ENCODE results near the gene ANKRD13B. TPM values are rescaled to one million over a fixed set of nuclear protein-coding genes. Genes with fewer than 3 reads are reported as not detected.

Gene ANKRD13B
- total RNA-seq, 1 experiment from 2014 or later = 45.5 TPM

DNA sequence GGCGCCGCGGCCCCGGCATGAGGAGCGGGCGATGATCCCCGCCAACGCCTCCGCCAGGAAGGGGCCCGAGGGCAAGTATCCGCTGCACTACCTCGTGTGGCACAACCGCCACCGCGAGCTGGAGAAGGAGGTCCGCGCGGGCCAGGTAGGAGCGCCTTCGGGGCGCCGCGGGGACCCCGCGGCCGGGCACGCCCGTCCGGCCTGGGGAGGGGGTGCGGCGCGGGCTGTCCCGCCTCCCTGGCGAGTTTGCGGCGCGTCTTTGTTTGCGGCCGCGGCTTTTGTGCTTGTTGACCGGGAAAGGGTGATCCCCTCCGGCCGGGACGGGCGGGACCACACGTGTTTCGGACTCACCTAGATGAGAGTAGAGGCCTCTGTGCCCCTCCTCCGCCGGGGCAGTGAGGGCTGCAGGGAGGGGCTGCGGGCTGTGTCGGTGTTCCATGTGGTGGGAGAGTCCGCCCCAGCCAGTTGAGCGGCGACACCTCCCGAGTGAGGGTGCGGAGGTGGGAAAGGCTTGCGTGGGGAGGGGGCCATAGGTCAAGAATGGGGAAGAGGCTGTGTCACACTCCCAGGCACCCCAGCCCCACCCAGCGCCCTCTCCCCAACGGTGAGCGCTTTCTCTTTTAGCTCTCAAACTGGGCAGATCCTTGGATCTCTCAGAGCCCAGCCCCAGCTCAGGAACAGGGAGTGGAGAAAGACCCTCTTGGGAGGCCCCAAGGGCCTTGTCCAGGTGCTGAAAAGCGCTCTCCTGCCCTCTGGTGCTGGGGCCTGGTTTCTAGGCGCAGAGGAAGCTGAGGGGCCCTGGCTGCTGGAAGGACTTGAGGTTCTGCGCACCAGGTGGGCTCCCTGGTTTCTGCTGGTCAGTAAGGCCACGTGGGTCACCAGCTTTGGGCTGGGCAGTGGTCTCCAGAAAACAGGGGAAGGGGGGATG, 923 bp downstream of the ANKRD13B start (continued):
- TF ChIP-seq, protein P1, sequence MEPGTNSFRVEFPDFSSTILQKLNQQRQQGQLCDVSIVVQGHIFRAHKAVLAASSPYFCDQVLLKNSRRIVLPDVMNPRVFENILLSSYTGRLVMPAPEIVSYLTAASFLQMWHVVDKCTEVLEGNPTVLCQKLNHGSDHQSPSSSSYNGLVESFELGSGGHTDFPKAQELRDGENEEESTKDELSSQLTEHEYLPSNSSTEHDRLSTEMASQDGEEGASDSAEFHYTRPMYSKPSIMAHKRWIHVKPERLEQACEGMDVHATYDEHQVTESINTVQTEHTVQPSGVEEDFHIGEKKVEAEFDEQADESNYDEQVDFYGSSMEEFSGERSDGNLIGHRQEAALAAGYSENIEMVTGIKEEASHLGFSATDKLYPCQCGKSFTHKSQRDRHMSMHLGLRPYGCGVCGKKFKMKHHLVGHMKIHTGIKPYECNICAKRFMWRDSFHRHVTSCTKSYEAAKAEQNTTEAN (CRISPR knock-in tag; IDR thresholded peaks at IDR 0.05) = no peak
- peak; percentile 98 for TF ChIP-seq SMAD4 (CRISPR knock-in tag; IDR thresholded peaks at IDR 0.05)
- peak; percentile 70; the same call in 1 of the 2 replicates for TF ChIP-seq TP53 (CRISPR knock-in tag; IDR thresholded peaks at IDR 0.05)
- TF ChIP-seq OVOL2 (CRISPR knock-in tag; IDR thresholded peaks at IDR 0.05; ENCODE audit: borderline replicate concordance) = no peak
- TF ChIP-seq NR3C1 (CRISPR knock-in tag; conservative IDR thresholded peaks at IDR 0.05; ENCODE audit: low read depth) = no peak; the same call in 1 of the 2 replicates
- TF ChIP-seq, protein P2, sequence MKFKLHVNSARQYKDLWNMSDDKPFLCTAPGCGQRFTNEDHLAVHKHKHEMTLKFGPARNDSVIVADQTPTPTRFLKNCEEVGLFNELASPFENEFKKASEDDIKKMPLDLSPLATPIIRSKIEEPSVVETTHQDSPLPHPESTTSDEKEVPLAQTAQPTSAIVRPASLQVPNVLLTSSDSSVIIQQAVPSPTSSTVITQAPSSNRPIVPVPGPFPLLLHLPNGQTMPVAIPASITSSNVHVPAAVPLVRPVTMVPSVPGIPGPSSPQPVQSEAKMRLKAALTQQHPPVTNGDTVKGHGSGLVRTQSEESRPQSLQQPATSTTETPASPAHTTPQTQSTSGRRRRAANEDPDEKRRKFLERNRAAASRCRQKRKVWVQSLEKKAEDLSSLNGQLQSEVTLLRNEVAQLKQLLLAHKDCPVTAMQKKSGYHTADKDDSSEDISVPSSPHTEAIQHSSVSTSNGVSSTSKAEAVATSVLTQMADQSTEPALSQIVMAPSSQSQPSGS (CRISPR knock-in tag; IDR thresholded peaks at IDR 0.05; ENCODE audit: borderline replicate concordance, low read depth) = peak; percentile 70; the same call in 1 of the 2 replicates
- TF ChIP-seq, protein P3, sequence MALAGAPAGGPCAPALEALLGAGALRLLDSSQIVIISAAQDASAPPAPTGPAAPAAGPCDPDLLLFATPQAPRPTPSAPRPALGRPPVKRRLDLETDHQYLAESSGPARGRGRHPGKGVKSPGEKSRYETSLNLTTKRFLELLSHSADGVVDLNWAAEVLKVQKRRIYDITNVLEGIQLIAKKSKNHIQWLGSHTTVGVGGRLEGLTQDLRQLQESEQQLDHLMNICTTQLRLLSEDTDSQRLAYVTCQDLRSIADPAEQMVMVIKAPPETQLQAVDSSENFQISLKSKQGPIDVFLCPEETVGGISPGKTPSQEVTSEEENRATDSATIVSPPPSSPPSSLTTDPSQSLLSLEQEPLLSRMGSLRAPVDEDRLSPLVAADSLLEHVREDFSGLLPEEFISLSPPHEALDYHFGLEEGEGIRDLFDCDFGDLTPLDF (CRISPR knock-in tag; IDR thresholded peaks at IDR 0.05) = peak; percentile 84; the same call in 1 of the 2 replicates
- no peak for TF ChIP-seq FOXJ3 (CRISPR knock-in tag; IDR thresholded peaks at IDR 0.05; ENCODE audit: borderline replicate concordance)
- TF ChIP-seq ZNF396 (CRISPR knock-in tag; IDR thresholded peaks at IDR 0.05; ENCODE audit: borderline replicate concordance) = no peak
- no peak for TF ChIP-seq SOX15 (CRISPR knock-in tag; IDR thresholded peaks at IDR 0.05)
- TF ChIP-seq, protein P4, sequence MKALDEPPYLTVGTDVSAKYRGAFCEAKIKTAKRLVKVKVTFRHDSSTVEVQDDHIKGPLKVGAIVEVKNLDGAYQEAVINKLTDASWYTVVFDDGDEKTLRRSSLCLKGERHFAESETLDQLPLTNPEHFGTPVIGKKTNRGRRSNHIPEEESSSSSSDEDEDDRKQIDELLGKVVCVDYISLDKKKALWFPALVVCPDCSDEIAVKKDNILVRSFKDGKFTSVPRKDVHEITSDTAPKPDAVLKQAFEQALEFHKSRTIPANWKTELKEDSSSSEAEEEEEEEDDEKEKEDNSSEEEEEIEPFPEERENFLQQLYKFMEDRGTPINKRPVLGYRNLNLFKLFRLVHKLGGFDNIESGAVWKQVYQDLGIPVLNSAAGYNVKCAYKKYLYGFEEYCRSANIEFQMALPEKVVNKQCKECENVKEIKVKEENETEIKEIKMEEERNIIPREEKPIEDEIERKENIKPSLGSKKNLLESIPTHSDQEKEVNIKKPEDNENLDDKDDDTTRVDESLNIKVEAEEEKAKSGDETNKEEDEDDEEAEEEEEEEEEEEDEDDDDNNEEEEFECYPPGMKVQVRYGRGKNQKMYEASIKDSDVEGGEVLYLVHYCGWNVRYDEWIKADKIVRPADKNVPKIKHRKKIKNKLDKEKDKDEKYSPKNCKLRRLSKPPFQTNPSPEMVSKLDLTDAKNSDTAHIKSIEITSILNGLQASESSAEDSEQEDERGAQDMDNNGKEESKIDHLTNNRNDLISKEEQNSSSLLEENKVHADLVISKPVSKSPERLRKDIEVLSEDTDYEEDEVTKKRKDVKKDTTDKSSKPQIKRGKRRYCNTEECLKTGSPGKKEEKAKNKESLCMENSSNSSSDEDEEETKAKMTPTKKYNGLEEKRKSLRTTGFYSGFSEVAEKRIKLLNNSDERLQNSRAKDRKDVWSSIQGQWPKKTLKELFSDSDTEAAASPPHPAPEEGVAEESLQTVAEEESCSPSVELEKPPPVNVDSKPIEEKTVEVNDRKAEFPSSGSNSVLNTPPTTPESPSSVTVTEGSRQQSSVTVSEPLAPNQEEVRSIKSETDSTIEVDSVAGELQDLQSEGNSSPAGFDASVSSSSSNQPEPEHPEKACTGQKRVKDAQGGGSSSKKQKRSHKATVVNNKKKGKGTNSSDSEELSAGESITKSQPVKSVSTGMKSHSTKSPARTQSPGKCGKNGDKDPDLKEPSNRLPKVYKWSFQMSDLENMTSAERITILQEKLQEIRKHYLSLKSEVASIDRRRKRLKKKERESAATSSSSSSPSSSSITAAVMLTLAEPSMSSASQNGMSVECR (CRISPR knock-in tag; IDR thresholded peaks at IDR 0.05; ENCODE audit: borderline replicate concordance) = peak; percentile 99
- TF ChIP-seq, protein P5, sequence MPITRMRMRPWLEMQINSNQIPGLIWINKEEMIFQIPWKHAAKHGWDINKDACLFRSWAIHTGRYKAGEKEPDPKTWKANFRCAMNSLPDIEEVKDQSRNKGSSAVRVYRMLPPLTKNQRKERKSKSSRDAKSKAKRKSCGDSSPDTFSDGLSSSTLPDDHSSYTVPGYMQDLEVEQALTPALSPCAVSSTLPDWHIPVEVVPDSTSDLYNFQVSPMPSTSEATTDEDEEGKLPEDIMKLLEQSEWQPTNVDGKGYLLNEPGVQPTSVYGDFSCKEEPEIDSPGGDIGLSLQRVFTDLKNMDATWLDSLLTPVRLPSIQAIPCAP (CRISPR knock-in tag; IDR thresholded peaks at IDR 0.05) = no peak
- TF ChIP-seq, protein P6, sequence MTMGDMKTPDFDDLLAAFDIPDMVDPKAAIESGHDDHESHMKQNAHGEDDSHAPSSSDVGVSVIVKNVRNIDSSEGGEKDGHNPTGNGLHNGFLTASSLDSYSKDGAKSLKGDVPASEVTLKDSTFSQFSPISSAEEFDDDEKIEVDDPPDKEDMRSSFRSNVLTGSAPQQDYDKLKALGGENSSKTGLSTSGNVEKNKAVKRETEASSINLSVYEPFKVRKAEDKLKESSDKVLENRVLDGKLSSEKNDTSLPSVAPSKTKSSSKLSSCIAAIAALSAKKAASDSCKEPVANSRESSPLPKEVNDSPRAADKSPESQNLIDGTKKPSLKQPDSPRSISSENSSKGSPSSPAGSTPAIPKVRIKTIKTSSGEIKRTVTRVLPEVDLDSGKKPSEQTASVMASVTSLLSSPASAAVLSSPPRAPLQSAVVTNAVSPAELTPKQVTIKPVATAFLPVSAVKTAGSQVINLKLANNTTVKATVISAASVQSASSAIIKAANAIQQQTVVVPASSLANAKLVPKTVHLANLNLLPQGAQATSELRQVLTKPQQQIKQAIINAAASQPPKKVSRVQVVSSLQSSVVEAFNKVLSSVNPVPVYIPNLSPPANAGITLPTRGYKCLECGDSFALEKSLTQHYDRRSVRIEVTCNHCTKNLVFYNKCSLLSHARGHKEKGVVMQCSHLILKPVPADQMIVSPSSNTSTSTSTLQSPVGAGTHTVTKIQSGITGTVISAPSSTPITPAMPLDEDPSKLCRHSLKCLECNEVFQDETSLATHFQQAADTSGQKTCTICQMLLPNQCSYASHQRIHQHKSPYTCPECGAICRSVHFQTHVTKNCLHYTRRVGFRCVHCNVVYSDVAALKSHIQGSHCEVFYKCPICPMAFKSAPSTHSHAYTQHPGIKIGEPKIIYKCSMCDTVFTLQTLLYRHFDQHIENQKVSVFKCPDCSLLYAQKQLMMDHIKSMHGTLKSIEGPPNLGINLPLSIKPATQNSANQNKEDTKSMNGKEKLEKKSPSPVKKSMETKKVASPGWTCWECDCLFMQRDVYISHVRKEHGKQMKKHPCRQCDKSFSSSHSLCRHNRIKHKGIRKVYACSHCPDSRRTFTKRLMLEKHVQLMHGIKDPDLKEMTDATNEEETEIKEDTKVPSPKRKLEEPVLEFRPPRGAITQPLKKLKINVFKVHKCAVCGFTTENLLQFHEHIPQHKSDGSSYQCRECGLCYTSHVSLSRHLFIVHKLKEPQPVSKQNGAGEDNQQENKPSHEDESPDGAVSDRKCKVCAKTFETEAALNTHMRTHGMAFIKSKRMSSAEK (CRISPR knock-in tag; IDR thresholded peaks at IDR 0.05; ENCODE audit: borderline replicate concordance) = no peak
- TF ChIP-seq, protein P7, sequence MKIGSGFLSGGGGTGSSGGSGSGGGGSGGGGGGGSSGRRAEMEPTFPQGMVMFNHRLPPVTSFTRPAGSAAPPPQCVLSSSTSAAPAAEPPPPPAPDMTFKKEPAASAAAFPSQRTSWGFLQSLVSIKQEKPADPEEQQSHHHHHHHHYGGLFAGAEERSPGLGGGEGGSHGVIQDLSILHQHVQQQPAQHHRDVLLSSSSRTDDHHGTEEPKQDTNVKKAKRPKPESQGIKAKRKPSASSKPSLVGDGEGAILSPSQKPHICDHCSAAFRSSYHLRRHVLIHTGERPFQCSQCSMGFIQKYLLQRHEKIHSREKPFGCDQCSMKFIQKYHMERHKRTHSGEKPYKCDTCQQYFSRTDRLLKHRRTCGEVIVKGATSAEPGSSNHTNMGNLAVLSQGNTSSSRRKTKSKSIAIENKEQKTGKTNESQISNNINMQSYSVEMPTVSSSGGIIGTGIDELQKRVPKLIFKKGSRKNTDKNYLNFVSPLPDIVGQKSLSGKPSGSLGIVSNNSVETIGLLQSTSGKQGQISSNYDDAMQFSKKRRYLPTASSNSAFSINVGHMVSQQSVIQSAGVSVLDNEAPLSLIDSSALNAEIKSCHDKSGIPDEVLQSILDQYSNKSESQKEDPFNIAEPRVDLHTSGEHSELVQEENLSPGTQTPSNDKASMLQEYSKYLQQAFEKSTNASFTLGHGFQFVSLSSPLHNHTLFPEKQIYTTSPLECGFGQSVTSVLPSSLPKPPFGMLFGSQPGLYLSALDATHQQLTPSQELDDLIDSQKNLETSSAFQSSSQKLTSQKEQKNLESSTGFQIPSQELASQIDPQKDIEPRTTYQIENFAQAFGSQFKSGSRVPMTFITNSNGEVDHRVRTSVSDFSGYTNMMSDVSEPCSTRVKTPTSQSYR (CRISPR knock-in tag; IDR thresholded peaks at IDR 0.05) = peak; percentile 77; the same call in 1 of the 2 replicates
- 0 out of 2 replicates have a peak, but pooled peaks have one; percentile 40 for TF ChIP-seq TEAD1 (CRISPR knock-in tag; IDR thresholded peaks at IDR 0.05)
- TF ChIP-seq FOXK1 (CRISPR knock-in tag; IDR thresholded peaks at IDR 0.05) = peak; percentile 48; the same call in 1 of the 2 replicates
- TF ChIP-seq PRRX2 (CRISPR knock-in tag; IDR thresholded peaks at IDR 0.05) = peak; percentile 52; the same call in 1 of the 2 replicates
- TF ChIP-seq NFYB (CRISPR knock-in tag; conservative IDR thresholded peaks at IDR 0.05; ENCODE audit: low read depth) = no peak; the same call in 1 of the 2 replicates
- peak; percentile 2; the same call in 1 of the 2 replicates for TF ChIP-seq CREM (CRISPR knock-in tag; IDR thresholded peaks at IDR 0.05)
- no peak for TF ChIP-seq NFATC4 (CRISPR knock-in tag; IDR thresholded peaks at IDR 0.05)
- TF ChIP-seq SMAD3 (CRISPR knock-in tag; IDR thresholded peaks at IDR 0.05; ENCODE audit: borderline replicate concordance) = no peak

Measured in WTC11 (cell line).